ENCODE results near the gene LAMA2. TPM values are rescaled to one million over a fixed set of nuclear protein-coding genes. Genes with fewer than 3 reads are reported as not detected.

The LAMA2 gene
- total RNA-seq, 1 experiment from 2014 or later = 4.2 TPM

GRCh38 chr6:129485746-129486145 is 602.8 kb downstream of the LAMA2 start:
- H3T11ph ChIP-seq (ENCODE audit: low read length) = no peak overlapping the region
- no peaks in the 10 kb centered on the region for H3K4me1 ChIP-seq (ENCODE audit: insufficient read depth, low read length)
- Mint-ChIP-seq H3K4me3 (no peak overlapping the region), H3K4me1 (peaks cover 7 to 8% of the 10 kb centered on the region in 2 experiments), H3K27ac (no peak overlapping the region), H3K27me3 (ENCODE audit: low read depth) (no peaks in the 10 kb centered on the region), H3K36me3 (ENCODE audit: insufficient read depth in 1 of 3, low read depth in 3 of 3) (no peaks in the 10 kb centered on the region), H3K9me3 (no peaks in the 10 kb centered on the region)
- H4K91ac ChIP-seq (ENCODE audit: insufficient read length, low read depth, low read length) = no peak overlapping the region
- H3K79me2 ChIP-seq (ENCODE audit: insufficient read depth, low read length) = no peaks in the 10 kb centered on the region
- no peak overlapping the region for H2BK5ac ChIP-seq (ENCODE audit: insufficient read length, low read length)
- no peak overlapping the region for H4K5ac ChIP-seq (ENCODE audit: insufficient read length, low read depth, low read length)
- H3K9me3 ChIP-seq (ENCODE audit: control insufficient read depth, low read depth, low read length) = no peaks in the 10 kb centered on the region
- no peak overlapping the region for H4K8ac ChIP-seq (replicated peaks; ENCODE audit: insufficient read length, low read depth, low read length)
- H2BK120ac ChIP-seq (ENCODE audit: low read depth, low read length, poor library complexity, severe bottlenecking) = no peak overlapping the region
- no peaks in the 10 kb centered on the region for H3K27me3 ChIP-seq (ENCODE audit: insufficient read depth, low read length)
- no CpG with 5 or more reads among the region's 2 CpGs for WGBS (ENCODE audit: extremely low coverage, insufficient read length, low lambda C conversion rate)
- H3K4ac ChIP-seq (ENCODE audit: low read depth, low read length) = no peak overlapping the region
- no peak overlapping the region for H3K14ac ChIP-seq (ENCODE audit: insufficient read depth, low read length)
- TF ChIP-seq, protein P1, sequence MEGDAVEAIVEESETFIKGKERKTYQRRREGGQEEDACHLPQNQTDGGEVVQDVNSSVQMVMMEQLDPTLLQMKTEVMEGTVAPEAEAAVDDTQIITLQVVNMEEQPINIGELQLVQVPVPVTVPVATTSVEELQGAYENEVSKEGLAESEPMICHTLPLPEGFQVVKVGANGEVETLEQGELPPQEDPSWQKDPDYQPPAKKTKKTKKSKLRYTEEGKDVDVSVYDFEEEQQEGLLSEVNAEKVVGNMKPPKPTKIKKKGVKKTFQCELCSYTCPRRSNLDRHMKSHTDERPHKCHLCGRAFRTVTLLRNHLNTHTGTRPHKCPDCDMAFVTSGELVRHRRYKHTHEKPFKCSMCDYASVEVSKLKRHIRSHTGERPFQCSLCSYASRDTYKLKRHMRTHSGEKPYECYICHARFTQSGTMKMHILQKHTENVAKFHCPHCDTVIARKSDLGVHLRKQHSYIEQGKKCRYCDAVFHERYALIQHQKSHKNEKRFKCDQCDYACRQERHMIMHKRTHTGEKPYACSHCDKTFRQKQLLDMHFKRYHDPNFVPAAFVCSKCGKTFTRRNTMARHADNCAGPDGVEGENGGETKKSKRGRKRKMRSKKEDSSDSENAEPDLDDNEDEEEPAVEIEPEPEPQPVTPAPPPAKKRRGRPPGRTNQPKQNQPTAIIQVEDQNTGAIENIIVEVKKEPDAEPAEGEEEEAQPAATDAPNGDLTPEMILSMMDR (conservative IDR thresholded peaks at IDR 0.05) = no peak
- no peaks in the 10 kb centered on the region for H3K23me2 ChIP-seq (ENCODE audit: insufficient read length, low read depth, low read length, poor library complexity, severe bottlenecking)
- no peak overlapping the region for H3K27ac ChIP-seq (ENCODE audit: insufficient read length, low read depth, low read length)
- no peaks in the 10 kb centered on the region for H3K79me1 ChIP-seq (ENCODE audit: insufficient read depth, low read depth, low read length, poor library complexity, severe bottlenecking)
- H2BK15ac ChIP-seq (ENCODE audit: low read depth, low read length) = no peak overlapping the region
- no peak overlapping the region for H3K18ac ChIP-seq (ENCODE audit: insufficient read length, low read depth, low read length)
- H2AFZ ChIP-seq (ENCODE audit: low read length) = no peak overlapping the region
- DNase-seq = no peak
- H2BK12ac ChIP-seq (ENCODE audit: insufficient read length, low read depth, low read length) = no peak overlapping the region
- no peak overlapping the region for H3K56ac ChIP-seq (ENCODE audit: insufficient read length, low read depth, low read length)
- H4K20me1 ChIP-seq (ENCODE audit: control insufficient read depth, insufficient read depth, insufficient read length) = no peaks in the 10 kb centered on the region
- H2AK5ac ChIP-seq (ENCODE audit: insufficient read length, low read length) = no peak overlapping the region
- H3K23ac ChIP-seq (ENCODE audit: insufficient read length, low read depth, low read length) = no peak overlapping the region
- H3K9ac ChIP-seq (ENCODE audit: extremely low read depth, insufficient read length, low read length) = no peak overlapping the region
- no peak overlapping the region for H3K4me2 ChIP-seq (ENCODE audit: insufficient read depth, insufficient read length, low read length)
- no peak overlapping the region for H2BK20ac ChIP-seq (ENCODE audit: low read depth, low read length, poor library complexity, severe bottlenecking)
